ENCODE results near the gene CPSF6.

Gene CPSF6

DNA sequence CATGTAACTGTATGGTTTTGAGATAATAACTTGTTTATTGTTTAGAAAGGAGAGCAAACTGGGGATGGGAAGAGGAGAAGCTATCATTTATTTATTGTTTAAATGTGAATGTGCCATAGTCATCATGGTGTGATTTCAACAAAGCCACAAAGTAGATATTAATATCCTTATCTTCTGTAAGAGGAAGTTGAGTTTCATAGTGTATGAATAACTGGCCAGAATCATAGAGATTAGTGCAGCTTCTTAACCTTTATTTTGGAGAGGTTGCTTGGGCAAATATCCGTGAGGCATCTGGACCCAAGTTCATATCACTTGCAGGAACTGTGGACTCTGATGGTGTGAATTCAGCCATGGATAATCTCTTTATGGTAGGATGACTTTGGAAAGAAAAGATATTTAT is 82.0 kb downstream of the CPSF6 start:
- no peak for DNase-seq (ENCODE audit: low read depth)

Measured in stimulated activated CD4-positive, alpha-beta T cell treated with anti-CD3 and anti-CD28 coated beads, Interleukin-2, amount 100 ng/mL, for 4 hours (primary cell).